SK-N-SH (cell line): ENCODE data around the gene ARHGAP11A. TPM values are rescaled to one million over a fixed set of nuclear protein-coding genes. Genes with fewer than 3 reads are reported as not detected.

Source experiments
- CTCF ChIA-PET: fragments of 300-600, 350-600 bp; formaldehyde crosslinking; extraction: SDS; loops from one replicate; lab custom pipeline; 2021; lab: Yijun Ruan, JAX
- POLR2A ChIA-PET: fragments of 350-600 bp; sonication (Branson Sonifier 250); formaldehyde crosslinking; extraction: SDS; loops from one replicate; lab custom pipeline; 2020; ENCODE audit warnings: antibody characterized with exemption, inconsistent platforms; lab: Yijun Ruan, JAX
- DNase-seq: peaks from one replicate; pipeline ENCODE4 v3.0.0; 2012
- H2AFZ ChIP-seq: fragments of 200-600 bp; sonication (generic); 2 replicates; pipeline ENCODE4 v1.8.1; 2016; ENCODE audit warnings: antibody characterized with exemption, mild to moderate bottlenecking, low read depth
- H3F3A ChIP-seq: fragments of 200-600 bp; sonication (generic); replicated peaks from 2 replicates; pipeline ENCODE3; 2016; ENCODE audit warnings: antibody characterized with exemption, mild to moderate bottlenecking; ENCODE audit not compliant: insufficient read depth
- H3K27ac ChIP-seq, 2 experiments: fragments of 200-500 bp in 1 of 2; fragments of 200-600 bp in 1 of 2; sonication (Bioruptor generic) in 1 of 2; sonication (generic), shearing (Covaris generic) in 1 of 2; 2 replicates each; pipeline versions ENCODE4 v1.5.1 to v1.6.1; 2014 to 2016; ENCODE audit warnings: low read depth in 2 of 2, inconsistent platforms in 1 of 2, low read length in 1 of 2, mild to moderate bottlenecking in 1 of 2, mixed read lengths in 1 of 2
- H3K27me3 ChIP-seq: fragments of 200-600 bp; sonication (generic), shearing (Covaris generic); 2 replicates; pipeline ENCODE4 v1.6.1; 2016; ENCODE audit warnings: mixed run types; ENCODE audit not compliant: insufficient read depth
- H3K36me3 ChIP-seq, 2 experiments: fragments of 200-500 bp in 1 of 2; fragments of 200-600 bp in 1 of 2; sonication (Bioruptor generic) in 1 of 2; sonication (generic) in 1 of 2; replicated peaks in 1 of 2; 2 replicates each; pipeline versions ENCODE3 to v1.5.1; 2014 to 2016; ENCODE audit warnings: low read length in 1 of 2, mild to moderate bottlenecking in 1 of 2; ENCODE audit not compliant: insufficient read depth in 2 of 2, control insufficient read depth in 1 of 2
- H3K4me1 ChIP-seq, 2 experiments: fragments of 200-500 bp in 1 of 2; fragments of 200-600 bp in 1 of 2; sonication (Bioruptor generic) in 1 of 2; sonication (generic), shearing (Covaris generic) in 1 of 2; 2 replicates each; pipeline versions ENCODE4 v1.5.1 to v1.6.1; 2014 to 2016; ENCODE audit warnings: low read depth in 1 of 2, low read length in 1 of 2, mixed run types in 1 of 2; ENCODE audit not compliant: insufficient read depth in 2 of 2, control insufficient read depth in 1 of 2
- H3K4me2 ChIP-seq: fragments of 200-600 bp; sonication (generic), shearing (Covaris generic); 2 replicates; pipeline ENCODE4 v1.6.1; 2017; ENCODE audit warnings: mixed run types
- H3K4me3 ChIP-seq, 2 experiments: fragments of 200-500 bp in 1 of 2; fragments of 200-600 bp in 1 of 2; sonication (Bioruptor generic) in 1 of 2; sonication (generic), shearing (Covaris generic) in 1 of 2; 2 replicates each; pipeline versions ENCODE4 v1.5.1 to v1.8.1; 2014 to 2016; ENCODE audit warnings: low read depth in 2 of 2, inconsistent platforms in 1 of 2, low read length in 1 of 2, mild to moderate bottlenecking in 1 of 2, mixed read lengths in 1 of 2, moderate library complexity in 1 of 2
- H3K79me2 ChIP-seq: fragments of 200-600 bp; sonication (generic); 2 replicates; pipeline ENCODE4 v1.8.1; 2017; ENCODE audit warnings: mild to moderate bottlenecking; ENCODE audit not compliant: insufficient read depth
- H3K9ac ChIP-seq: fragments of 200-600 bp; sonication (generic); 2 replicates; pipeline ENCODE4 v1.6.1; 2017; ENCODE audit warnings: mixed run types
- H3K9me2 ChIP-seq: fragments of 200-600 bp; sonication (generic); 2 replicates; pipeline ENCODE4 v1.6.1; 2017; ENCODE audit warnings: mixed run types
- H3K9me3 ChIP-seq: fragments of 200-600 bp; sonication (generic); 2 replicates; pipeline ENCODE4 v1.6.1; 2017; ENCODE audit warnings: mixed run types, mild to moderate bottlenecking, moderate library complexity
- H4K20me1 ChIP-seq: fragments of 200-600 bp; sonication (generic); 2 replicates; pipeline ENCODE4 v1.6.1; 2017; ENCODE audit warnings: mild to moderate bottlenecking, mixed run types; ENCODE audit not compliant: insufficient read depth
- CHD2 ChIP-seq: fragments of 150-350 bp; IDR thresholded peaks from 2 replicates; pipeline ENCODE4 v1.6.1; 2018; ENCODE audit warnings: low read length; ENCODE audit not compliant: partially characterized antibody
- EP300 ChIP-seq, 2 experiments: IDR thresholded peaks; 2 replicates each; pipeline versions ENCODE4 v1.4.0 to v1.6.1; 2012; ENCODE audit warnings: borderline replicate concordance in 1 of 2, low read depth in 1 of 2, low read length in 1 of 2
- EZH2phosphoT487 ChIP-seq: fragments of 200-600 bp; sonication (generic); IDR thresholded peaks from 2 replicates; pipeline ENCODE4 v1.6.1; 2017; ENCODE audit warnings: low read depth, mixed run types, mild to moderate bottlenecking, antibody characterized with exemption, moderate library complexity, borderline replicate concordance
- GABPA ChIP-seq: IDR thresholded peaks from 2 replicates; pipeline ENCODE4 v1.4.0; 2012; ENCODE audit warnings: low read depth, mild to moderate bottlenecking
- JUND ChIP-seq: IDR thresholded peaks from 2 replicates; pipeline ENCODE4 v1.4.0; 2012
- MXI1 ChIP-seq: IDR thresholded peaks from 2 replicates; pipeline ENCODE4 v1.6.1; 2012; ENCODE audit warnings: mild to moderate bottlenecking, low read depth, low read length, improper control_type of control experiment
- NRF1 ChIP-seq: IDR thresholded peaks from 2 replicates; pipeline ENCODE4 v1.6.1; 2012; ENCODE audit warnings: low read depth, mild to moderate bottlenecking, low read length
- POLR2AphosphoS5 ChIP-seq: IDR thresholded peaks from 2 replicates; pipeline ENCODE4 v1.6.1; 2012; ENCODE audit warnings: low read depth, low read length
- RAD21 ChIP-seq: IDR thresholded peaks from 2 replicates; pipeline ENCODE4 v1.6.1; 2012; ENCODE audit warnings: mild to moderate bottlenecking, low read length
- RCOR1 ChIP-seq: fragments of 150-350 bp; IDR thresholded peaks from 2 replicates; pipeline ENCODE4 v1.6.1; 2017; ENCODE audit warnings: antibody characterized with exemption, low read length
- RFX5 ChIP-seq: IDR thresholded peaks from 2 replicates; pipeline ENCODE4 v1.6.1; 2012; ENCODE audit warnings: mild to moderate bottlenecking, improper control_type of control experiment, low read length
- RXRA ChIP-seq: IDR thresholded peaks from 2 replicates; pipeline ENCODE4 v1.4.0; 2012; ENCODE audit warnings: low read depth, mild to moderate bottlenecking, borderline replicate concordance
- SIN3A ChIP-seq: IDR thresholded peaks from 2 replicates; pipeline ENCODE4 v1.6.1; 2012; ENCODE audit warnings: low read depth, mild to moderate bottlenecking, low read length, moderate library complexity, borderline replicate concordance
- SMC3 ChIP-seq: IDR thresholded peaks from 2 replicates; pipeline ENCODE4 v1.6.1; 2012; ENCODE audit warnings: low read depth, low read length, improper control_type of control experiment
- TCF12 ChIP-seq: IDR thresholded peaks from 2 replicates; pipeline ENCODE4 v1.4.0; 2012
- TEAD4 ChIP-seq: IDR thresholded peaks from 2 replicates; pipeline ENCODE4 v1.4.0; 2012; ENCODE audit warnings: mild to moderate bottlenecking, borderline replicate concordance; ENCODE audit not compliant: insufficient read depth
- WGBS: methylation state at CpG from one replicate; pipeline ENCODE4 v1.1.6; 2017; ENCODE audit warnings: low lambda C conversion rate; 5-methylcytosine and 5-hydroxymethylcytosine counted together
- polyA plus RNA-seq, 3 experiments: library from polyadenylated mRNA; depleted of rRNA; stranded (reverse); fragments of >200 nt; gene quantifications; 2 replicates each; pipeline ENCODE4 v1.2.3, GENCODE V29; 2012
- TF ChIP-seq, protein P1 (sequence below): fragments of 200-600 bp; sonication (generic); IDR thresholded peaks from 2 replicates; pipeline ENCODE4 v1.6.1; 2017; ENCODE audit warnings: antibody characterized with exemption, mild to moderate bottlenecking, moderate library complexity
- TF ChIP-seq, protein P2 (sequence below): IDR thresholded peaks from 2 replicates; pipeline ENCODE4 v1.4.0; 2012; ENCODE audit warnings: low read depth
- TF ChIP-seq, protein P3 (sequence below): IDR thresholded peaks from 2 replicates; pipeline ENCODE4 v1.4.0; 2012; ENCODE audit warnings: low read depth, borderline replicate concordance
- TF ChIP-seq, protein P4 (sequence below): IDR thresholded peaks from 2 replicates; pipeline ENCODE4 v1.6.1; 2012; ENCODE audit warnings: mild to moderate bottlenecking, low read depth, low read length, moderate library complexity
- TF ChIP-seq, protein P5 (sequence below): fragments of 150-350 bp; IDR thresholded peaks from 2 replicates; pipeline ENCODE4 v1.6.1; 2017; ENCODE audit warnings: antibody characterized with exemption, low read length, low read depth, borderline replicate concordance

ARHGAP11A gene
- polyA plus RNA-seq, 1 of the 3 experiments (the other 2 are of a cell fraction) = 4.8 TPM

DNA sequence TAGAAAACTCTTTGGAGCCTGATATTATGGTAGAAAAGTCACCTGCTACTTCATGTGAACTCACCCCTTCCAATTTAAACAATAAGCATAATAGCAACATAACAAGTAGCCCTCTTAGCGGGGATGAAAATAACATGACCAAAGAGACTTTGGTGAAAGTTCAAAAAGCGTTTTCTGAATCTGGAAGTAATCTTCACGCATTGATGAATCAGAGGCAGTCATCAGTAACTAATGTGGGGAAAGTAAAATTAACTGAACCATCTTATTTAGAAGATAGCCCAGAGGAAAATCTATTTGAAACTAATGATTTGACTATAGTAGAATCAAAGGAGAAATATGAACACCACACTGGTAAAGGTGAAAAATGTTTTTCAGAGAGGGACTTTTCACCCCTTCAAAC is 21.1 kb downstream of the ARHGAP11A start:
- TF ChIP-seq EP300 (IDR thresholded peaks at IDR 0.05; ENCODE audit: borderline replicate concordance in 1 of 2, low read depth in 1 of 2, low read length in 1 of 2) = no peak
- TF ChIP-seq CHD2 = no peak
- TF ChIP-seq, protein P1, sequence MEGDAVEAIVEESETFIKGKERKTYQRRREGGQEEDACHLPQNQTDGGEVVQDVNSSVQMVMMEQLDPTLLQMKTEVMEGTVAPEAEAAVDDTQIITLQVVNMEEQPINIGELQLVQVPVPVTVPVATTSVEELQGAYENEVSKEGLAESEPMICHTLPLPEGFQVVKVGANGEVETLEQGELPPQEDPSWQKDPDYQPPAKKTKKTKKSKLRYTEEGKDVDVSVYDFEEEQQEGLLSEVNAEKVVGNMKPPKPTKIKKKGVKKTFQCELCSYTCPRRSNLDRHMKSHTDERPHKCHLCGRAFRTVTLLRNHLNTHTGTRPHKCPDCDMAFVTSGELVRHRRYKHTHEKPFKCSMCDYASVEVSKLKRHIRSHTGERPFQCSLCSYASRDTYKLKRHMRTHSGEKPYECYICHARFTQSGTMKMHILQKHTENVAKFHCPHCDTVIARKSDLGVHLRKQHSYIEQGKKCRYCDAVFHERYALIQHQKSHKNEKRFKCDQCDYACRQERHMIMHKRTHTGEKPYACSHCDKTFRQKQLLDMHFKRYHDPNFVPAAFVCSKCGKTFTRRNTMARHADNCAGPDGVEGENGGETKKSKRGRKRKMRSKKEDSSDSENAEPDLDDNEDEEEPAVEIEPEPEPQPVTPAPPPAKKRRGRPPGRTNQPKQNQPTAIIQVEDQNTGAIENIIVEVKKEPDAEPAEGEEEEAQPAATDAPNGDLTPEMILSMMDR = no peak
- TF ChIP-seq GABPA = no peak
- TF ChIP-seq POLR2AphosphoS5 = no peak
- CTCF ChIA-PET = no interaction called here
- no peak overlapping the region for H3K4me3 ChIP-seq
- peaks cover 51 to 60% of the 10 kb centered on the region in 2 experiments for H3K36me3 ChIP-seq
- DNase-seq = no peak
- no peak overlapping the region for H3K9ac ChIP-seq
- no peaks in the 10 kb centered on the region for H4K20me1 ChIP-seq
- no peaks in the 10 kb centered on the region for H3K9me3 ChIP-seq
- no peaks in the 10 kb centered on the region for H3K27me3 ChIP-seq
- H3K9me2 ChIP-seq = no peaks in the 10 kb centered on the region
- H3K79me2 ChIP-seq = peaks cover 12% of the 10 kb centered on the region; the same call in 1 of the 2 replicates
- H3F3A ChIP-seq = peaks cover 31% of the 10 kb centered on the region
- no peak overlapping the region for H3K27ac ChIP-seq
- 98% methylated on average over 3 of the region's 3 CpGs for WGBS
- POLR2A ChIA-PET = no interaction called here
- H3K4me2 ChIP-seq = no peak overlapping the region
- no peak overlapping the region for H2AFZ ChIP-seq
- H3K4me1 ChIP-seq = no peaks in the 10 kb centered on the region; a peak in 1 of 4 replicates

DNA sequence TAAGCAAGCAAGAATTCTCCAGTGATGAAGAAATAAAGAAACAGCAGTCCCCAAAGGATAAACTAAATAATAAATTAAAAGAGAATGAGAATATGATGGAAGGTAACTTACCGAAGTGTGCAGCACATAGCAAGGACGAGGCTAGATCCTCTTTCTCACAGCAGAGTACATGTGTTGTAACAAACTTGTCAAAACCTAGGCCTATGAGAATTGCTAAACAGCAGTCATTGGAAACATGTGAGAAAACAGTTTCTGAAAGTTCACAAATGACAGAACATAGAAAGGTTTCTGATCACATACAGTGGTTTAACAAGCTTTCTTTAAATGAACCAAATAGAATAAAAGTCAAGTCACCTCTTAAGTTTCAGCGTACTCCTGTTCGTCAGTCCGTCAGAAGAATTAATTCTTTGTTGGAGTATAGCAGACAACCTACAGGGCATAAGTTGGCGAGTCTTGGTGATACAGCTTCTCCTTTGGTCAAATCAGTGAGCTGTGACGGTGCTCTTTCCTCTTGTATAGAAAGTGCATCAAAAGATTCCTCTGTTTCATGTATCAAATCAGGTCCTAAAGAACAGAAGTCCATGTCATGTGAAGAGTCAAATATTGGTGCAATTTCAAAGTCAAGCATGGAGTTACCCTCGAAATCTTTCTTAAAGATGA is 21.7 kb downstream of the ARHGAP11A start:
- Histone ChIP-seq H3K9me2 (no peaks in the 10 kb centered on the region), H2AFZ (no peak overlapping the region), H3K36me3 (peaks cover 51 to 60% of the 10 kb centered on the region in 2 experiments), H4K20me1 (no peaks in the 10 kb centered on the region), H3K4me3 (no peak overlapping the region), H3K9me3 (no peaks in the 10 kb centered on the region), H3K27me3 (no peaks in the 10 kb centered on the region), H3K9ac (no peak overlapping the region), H3K4me1 (no peaks in the 10 kb centered on the region; a peak in 1 of 4 replicates), H3F3A (peaks cover 31% of the 10 kb centered on the region), H3K4me2 (no peak overlapping the region), H3K79me2 (peaks cover 8% of the 10 kb centered on the region; the same call in 1 of the 2 replicates), H3K27ac (no peak overlapping the region)
- POLR2A ChIA-PET = no interaction called here
- 95% methylated on average over 8 of the region's 8 CpGs for WGBS
- no peak for DNase-seq
- CTCF ChIA-PET = interaction anchor here (1.2 to 1.3 kb wide), 2 partner anchors 14 to 26 kb away, joined by 3 to 4 read pairs; no protein-coding TSS in a partner anchor
- TF ChIP-seq SMC3 = no peak
- TF ChIP-seq NRF1 = no peak
- TF ChIP-seq TCF12 = no peak
- TF ChIP-seq SIN3A = no peak
- no peak for TF ChIP-seq RFX5
- no peak for TF ChIP-seq TEAD4
- TF ChIP-seq, protein P2, sequence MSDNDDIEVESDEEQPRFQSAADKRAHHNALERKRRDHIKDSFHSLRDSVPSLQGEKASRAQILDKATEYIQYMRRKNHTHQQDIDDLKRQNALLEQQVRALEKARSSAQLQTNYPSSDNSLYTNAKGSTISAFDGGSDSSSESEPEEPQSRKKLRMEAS = no peak
- TF ChIP-seq, protein P3, sequence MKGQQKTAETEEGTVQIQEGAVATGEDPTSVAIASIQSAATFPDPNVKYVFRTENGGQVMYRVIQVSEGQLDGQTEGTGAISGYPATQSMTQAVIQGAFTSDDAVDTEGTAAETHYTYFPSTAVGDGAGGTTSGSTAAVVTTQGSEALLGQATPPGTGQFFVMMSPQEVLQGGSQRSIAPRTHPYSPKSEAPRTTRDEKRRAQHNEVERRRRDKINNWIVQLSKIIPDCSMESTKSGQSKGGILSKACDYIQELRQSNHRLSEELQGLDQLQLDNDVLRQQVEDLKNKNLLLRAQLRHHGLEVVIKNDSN = no peak
- no peak for TF ChIP-seq JUND
- TF ChIP-seq RCOR1 = no peak
- no peak for TF ChIP-seq EP300 (IDR thresholded peaks at IDR 0.05; ENCODE audit: borderline replicate concordance in 1 of 2, low read depth in 1 of 2, low read length in 1 of 2)
- TF ChIP-seq MXI1 = no peak
- TF ChIP-seq RXRA = no peak
- no peak for TF ChIP-seq RAD21
- TF ChIP-seq, protein P4, sequence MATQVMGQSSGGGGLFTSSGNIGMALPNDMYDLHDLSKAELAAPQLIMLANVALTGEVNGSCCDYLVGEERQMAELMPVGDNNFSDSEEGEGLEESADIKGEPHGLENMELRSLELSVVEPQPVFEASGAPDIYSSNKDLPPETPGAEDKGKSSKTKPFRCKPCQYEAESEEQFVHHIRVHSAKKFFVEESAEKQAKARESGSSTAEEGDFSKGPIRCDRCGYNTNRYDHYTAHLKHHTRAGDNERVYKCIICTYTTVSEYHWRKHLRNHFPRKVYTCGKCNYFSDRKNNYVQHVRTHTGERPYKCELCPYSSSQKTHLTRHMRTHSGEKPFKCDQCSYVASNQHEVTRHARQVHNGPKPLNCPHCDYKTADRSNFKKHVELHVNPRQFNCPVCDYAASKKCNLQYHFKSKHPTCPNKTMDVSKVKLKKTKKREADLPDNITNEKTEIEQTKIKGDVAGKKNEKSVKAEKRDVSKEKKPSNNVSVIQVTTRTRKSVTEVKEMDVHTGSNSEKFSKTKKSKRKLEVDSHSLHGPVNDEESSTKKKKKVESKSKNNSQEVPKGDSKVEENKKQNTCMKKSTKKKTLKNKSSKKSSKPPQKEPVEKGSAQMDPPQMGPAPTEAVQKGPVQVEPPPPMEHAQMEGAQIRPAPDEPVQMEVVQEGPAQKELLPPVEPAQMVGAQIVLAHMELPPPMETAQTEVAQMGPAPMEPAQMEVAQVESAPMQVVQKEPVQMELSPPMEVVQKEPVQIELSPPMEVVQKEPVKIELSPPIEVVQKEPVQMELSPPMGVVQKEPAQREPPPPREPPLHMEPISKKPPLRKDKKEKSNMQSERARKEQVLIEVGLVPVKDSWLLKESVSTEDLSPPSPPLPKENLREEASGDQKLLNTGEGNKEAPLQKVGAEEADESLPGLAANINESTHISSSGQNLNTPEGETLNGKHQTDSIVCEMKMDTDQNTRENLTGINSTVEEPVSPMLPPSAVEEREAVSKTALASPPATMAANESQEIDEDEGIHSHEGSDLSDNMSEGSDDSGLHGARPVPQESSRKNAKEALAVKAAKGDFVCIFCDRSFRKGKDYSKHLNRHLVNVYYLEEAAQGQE = no peak
- TF ChIP-seq, protein P5, sequence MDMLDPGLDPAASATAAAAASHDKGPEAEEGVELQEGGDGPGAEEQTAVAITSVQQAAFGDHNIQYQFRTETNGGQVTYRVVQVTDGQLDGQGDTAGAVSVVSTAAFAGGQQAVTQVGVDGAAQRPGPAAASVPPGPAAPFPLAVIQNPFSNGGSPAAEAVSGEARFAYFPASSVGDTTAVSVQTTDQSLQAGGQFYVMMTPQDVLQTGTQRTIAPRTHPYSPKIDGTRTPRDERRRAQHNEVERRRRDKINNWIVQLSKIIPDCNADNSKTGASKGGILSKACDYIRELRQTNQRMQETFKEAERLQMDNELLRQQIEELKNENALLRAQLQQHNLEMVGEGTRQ = no peak
- TF ChIP-seq EZH2phosphoT487 = no peak
